Neural cell (in vitro differentiated cells): ENCODE results near the gene AGK.

Source experiments
- SMC3 ChIP-seq: fragments of 450-650 bp; conservative IDR thresholded peaks from 2 replicates; pipeline ENCODE4 v1.6.1; 2014; ENCODE audit warnings: antibody characterized with exemption, mild to moderate bottlenecking, moderate library complexity; ENCODE audit not compliant: poor library complexity
- TF ChIP-seq, protein P1 (sequence below): fragments of 450-650 bp; IDR thresholded peaks from 2 replicates; pipeline ENCODE4 v1.5.1; 2014; ENCODE audit warnings: antibody characterized with exemption, mild to moderate bottlenecking, moderate library complexity; ENCODE audit not compliant: poor library complexity, severe bottlenecking

DNA sequence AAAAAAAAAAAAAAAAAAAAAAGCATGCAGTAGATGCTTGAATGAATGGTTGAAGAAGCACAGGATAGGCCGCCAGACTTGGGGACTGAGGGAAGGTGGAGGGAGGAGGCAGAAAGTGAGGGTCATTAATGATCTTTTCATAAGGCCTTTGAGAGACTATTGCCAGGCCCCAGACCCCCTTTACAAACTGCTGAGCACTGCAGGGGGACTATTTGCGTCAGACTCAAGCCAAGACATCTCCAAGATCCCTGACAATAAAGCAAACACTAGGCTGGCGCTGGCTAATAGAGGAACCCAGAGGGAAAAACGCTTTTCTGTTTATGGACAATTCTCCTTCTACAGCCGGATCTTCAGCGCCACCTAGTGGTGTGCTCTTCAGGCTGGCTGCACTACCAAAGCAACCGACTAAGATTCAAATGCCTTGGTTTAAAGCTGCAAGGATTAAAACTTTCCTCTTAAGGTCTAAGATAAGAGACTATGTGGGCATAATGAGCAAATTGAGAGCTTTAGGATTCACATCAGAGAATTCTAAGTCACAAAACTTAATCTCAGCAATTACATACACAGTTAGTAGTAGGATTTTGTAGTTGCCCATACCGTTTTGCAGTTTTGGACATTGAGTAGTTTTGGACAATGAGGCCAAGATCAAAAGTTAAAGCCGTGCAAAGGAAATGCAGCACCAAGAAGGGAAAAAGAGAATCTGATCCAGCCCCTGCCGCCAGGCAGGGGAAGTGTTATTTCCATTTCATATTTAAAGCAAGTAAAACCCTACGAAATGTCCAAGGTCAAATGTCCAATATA lies 17.9 kb upstream of the AGK start:
- TF ChIP-seq, protein P1, sequence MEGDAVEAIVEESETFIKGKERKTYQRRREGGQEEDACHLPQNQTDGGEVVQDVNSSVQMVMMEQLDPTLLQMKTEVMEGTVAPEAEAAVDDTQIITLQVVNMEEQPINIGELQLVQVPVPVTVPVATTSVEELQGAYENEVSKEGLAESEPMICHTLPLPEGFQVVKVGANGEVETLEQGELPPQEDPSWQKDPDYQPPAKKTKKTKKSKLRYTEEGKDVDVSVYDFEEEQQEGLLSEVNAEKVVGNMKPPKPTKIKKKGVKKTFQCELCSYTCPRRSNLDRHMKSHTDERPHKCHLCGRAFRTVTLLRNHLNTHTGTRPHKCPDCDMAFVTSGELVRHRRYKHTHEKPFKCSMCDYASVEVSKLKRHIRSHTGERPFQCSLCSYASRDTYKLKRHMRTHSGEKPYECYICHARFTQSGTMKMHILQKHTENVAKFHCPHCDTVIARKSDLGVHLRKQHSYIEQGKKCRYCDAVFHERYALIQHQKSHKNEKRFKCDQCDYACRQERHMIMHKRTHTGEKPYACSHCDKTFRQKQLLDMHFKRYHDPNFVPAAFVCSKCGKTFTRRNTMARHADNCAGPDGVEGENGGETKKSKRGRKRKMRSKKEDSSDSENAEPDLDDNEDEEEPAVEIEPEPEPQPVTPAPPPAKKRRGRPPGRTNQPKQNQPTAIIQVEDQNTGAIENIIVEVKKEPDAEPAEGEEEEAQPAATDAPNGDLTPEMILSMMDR, result peak; percentile 97
- TF ChIP-seq SMC3, result peak; percentile 98
